Body of pancreas (tissue), 4 donors: ENCODE measurements around the gene THSD7B.

Source experiments
- CTCF ChIP-seq, 7 experiments: fragments of 450-650 bp in 4 of 7; fragments of 200-600 bp in 3 of 7; sonication (generic) in 3 of 7; IDR thresholded peaks; one replicate each; pipeline ENCODE4 v1.5.1; 2016 to 2019; ENCODE audit warnings: antibody characterized with exemption in 7 of 7
- POLR2A ChIP-seq, 3 donors: fragments of 450-650 bp; IDR thresholded peaks; one replicate each; pipeline ENCODE4 v1.6.1; 2016; ENCODE audit warnings: antibody characterized with exemption in 3 of 3, mild to moderate bottlenecking in 2 of 3

- TF ChIP-seq POLR2A (IDR thresholded peaks at IDR 0.05) (no peak), CTCF (IDR thresholded peaks at IDR 0.05) (peak in 6 of 7 experiments; percentile 33 to 46 (median 40))
These were observed 702.0 kb downstream of the THSD7B start for GRCh38 chr2:137467246-137467862.
